HG02840 (cell line): ENCODE measurements around the gene ZNF613.
"Not testable (repeated sequence)": the region's sequence is repeated elsewhere in the genome, so short reads cannot be mapped to it uniquely, and the experiment has no call there.

Experiments
- ATAC-seq: cut with Tn5 transposase; IDR thresholded peaks from one replicate; pipeline ENCODE4 v1.9.1; 2021; ENCODE audit warnings: mild to moderate bottlenecking, moderate library complexity, moderate number of reproducible peaks; ENCODE audit not compliant: unreplicated experiment, low FRiP score

Gene ZNF613

GRCh38 chr19:51931921-51932320 lies 4.6 kb downstream of the ZNF613 start:
- no peak for ATAC-seq

DNA sequence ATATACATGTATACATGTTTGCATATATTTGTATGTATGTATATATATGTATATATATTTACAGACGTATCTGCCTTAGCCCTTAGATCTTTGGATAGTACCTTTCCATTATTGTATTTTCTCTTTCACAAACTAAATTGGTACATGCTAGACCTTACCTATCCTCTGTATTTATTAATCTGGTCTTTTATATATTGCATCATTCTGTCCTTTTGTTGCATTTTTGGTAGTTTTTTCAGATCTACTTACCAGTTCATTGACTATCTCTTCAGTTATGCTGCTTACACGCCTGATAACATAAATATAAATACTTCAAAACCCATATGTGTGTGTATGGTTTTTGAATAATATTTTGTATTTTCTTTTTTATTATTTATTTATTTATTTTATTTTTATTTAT lies 11.7 kb downstream of the ZNF613 start:
- ATAC-seq: no peak

DNA sequence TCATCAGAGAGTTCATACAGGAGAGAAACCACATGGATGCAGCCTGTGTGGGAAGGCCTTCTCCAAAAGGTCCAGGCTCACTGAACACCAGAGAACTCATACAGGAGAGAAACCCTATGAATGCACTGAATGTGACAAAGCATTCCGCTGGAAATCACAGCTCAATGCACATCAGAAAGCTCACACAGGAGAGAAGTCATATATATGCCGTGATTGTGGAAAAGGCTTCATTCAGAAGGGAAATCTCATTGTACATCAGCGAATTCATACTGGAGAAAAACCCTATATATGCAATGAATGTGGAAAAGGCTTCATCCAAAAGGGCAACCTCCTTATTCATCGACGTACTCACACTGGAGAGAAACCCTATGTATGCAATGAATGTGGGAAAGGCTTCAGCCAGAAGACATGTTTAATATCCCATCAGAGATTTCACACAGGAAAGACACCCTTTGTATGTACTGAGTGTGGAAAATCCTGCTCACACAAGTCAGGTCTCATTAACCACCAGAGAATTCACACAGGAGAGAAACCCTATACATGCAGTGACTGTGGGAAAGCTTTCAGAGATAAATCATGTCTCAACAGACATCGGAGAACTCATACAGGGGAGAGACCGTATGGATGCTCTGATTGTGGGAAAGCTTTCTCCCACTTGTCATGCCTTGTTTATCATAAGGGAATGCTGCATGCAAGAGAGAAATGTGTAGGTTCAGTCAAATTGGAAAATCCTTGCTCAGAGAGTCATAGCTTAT lies 17.7 kb downstream of the ZNF613 start:
- ATAC-seq: no peak

DNA sequence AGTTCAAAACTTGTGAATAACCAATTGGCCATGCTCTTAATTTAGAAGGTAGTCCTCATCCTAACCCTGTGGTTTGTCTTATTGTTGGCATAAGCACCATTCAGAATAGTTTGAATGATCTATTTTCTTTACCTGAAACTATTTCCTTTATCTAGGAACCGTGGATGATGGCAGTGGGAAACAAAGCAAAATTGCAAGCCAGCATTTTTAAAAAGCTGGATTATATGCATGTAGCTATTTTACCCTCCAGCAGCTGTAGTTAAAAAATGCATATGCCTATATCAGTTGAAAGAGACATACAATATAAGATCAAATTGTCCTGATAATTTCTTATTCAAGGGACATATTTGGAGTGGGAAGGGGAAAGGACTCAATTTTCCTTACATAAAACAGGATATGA lies 19.3 kb downstream of the ZNF613 start:
- ATAC-seq: no peak

- no peak for ATAC-seq
Observed at GRCh38 chr19:51948975-51949374, 21.7 kb downstream of the ZNF613 start.

DNA sequence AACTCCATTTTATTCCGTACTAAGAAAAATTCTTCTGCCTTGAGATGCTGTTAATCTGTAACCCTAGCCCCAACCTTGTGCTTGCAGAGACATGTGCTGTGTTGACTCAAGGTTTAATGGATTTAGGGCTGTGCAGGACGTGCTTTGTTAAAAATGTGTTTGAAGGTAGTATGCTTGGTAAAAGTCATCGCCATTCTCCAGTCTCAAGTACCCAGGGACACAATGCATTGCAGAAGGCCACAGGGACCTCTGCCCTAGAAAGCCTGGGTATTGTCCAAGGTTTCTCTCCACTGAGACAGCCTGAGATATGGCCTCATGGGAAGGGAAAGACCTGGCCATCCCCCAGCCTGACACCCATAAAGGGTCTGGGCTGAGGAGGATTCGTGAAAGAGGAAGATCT lies 30.6 kb downstream of the ZNF613 start:
- ATAC-seq: not testable (repeated sequence)

DNA sequence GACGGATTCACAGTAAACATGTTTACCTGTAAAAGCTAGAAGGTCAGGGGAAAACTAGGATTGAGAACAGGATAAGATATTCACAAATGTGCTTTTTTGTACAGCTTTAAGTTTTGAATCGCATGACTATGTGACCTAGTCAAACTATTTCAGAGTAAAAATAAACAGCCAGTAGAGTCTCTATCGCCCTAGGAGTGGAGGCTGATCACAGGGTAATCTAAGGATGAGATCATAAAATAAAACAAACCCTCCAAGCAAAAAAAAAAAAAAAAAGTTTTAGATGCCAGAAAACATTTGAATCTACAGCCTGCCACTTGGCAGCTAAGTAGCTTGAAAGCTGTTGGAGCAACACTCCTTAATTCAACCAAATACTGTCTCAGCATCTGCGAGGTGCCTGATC lies 32.5 kb downstream of the ZNF613 start:
- no peak for ATAC-seq

- not testable (repeated sequence) for ATAC-seq
Observed at GRCh38 chr19:51960621-51961233, 33.5 kb downstream of the ZNF613 start.

DNA sequence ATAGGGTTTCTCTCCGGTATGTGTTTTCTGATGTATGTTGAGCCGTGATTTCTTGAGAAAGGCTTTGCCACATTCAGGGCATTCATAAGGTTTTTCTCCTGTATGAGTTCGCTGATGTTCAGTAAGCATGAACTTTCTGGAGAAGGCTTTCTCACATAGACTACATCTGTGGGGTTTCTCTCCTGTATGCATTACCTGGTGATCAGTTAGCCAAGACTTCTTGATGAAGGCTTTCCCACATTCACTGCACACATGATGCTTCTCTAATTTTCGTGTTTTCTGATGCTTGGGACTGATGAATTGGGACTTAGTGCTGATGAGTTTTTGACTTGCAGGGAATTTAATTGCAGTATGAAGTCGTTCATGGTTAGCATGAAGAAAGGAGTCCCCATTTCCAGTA lies 38.3 kb downstream of the ZNF613 start:
- no peak for ATAC-seq

DNA sequence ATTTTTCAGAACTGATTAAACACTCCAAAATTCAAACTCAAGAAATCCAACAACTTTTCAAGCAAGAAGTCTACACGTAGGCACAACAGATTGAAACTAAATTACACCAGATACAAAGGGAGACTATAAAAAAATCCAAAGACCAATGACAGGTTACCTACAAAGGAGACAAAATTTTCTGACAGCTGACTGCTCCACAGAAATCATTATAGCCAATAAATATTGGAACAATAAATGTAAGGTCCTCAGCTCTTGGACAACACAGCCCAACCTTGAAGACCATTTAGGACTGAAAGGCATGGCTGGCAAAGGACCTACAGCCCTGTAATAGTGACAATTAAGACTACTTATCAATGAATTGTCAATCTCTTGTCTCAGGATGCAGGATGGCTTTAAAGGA lies 43.4 kb downstream of the ZNF613 start:
- ATAC-seq: no peak

DNA sequence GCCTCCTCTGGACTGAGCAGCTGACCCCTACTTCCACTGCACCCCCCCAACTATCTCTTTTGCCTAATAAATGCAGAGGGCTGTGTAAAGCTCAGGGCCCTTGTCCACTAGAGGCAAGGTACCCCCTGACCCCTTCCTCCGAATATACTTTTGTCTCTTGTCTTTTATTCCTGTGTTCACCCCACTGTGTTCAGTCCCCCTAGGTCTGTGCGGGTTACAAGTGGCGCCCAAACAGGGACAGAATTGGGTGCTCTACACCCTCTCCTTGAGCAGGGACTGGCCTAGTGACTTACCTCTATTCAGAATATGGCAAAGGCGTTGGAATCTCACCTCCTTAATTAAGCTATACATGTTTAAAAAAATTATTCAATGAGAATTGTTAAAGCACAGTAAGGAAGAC lies 44.4 kb downstream of the ZNF613 start:
- ATAC-seq: no peak

- ATAC-seq: not testable (repeated sequence)
Observed at GRCh38 chr19:51975787-51976186, 48.5 kb downstream of the ZNF613 start.

GRCh38 chr19:51976852-51977251 lies 49.6 kb downstream of the ZNF613 start:
- ATAC-seq: no peak

- no peak for ATAC-seq
Observed at GRCh38 chr19:51977346-51977745, 50.1 kb downstream of the ZNF613 start.

DNA sequence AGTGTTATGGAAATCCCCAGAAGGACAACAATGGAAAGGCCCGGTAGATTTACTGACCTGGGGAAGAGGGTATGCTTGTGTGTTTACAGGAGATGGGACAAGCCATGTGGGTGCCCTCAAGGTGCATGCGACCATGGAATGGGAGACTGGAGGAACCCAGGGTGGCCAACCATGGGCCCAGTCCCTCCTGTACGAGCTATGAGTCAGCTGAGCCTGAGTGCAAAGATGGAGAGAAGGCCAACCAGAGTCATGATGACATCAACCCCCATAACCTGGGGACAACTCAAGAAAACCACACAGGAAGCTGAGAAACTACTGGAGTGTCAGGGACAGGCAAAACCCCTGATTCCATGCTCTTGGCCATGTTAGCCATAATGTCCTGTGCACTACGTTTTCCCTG lies 51.6 kb downstream of the ZNF613 start:
- no peak for ATAC-seq

- no peak for ATAC-seq
Observed at GRCh38 chr19:51980116-51980736, 53.0 kb downstream of the ZNF613 start.

- ATAC-seq: not testable (repeated sequence)
Observed at GRCh38 chr19:51980926-51981325, 53.7 kb downstream of the ZNF613 start.

GRCh38 chr19:51983361-51983760 lies 56.1 kb downstream of the ZNF613 start:
- no peak for ATAC-seq

- ATAC-seq: no peak
Observed at GRCh38 chr19:51986309-51987291, 59.3 kb downstream of the ZNF613 start, which contains the start of gene ZNF350. Gene ZNF350 (minus strand): TSS chr19:51986840. CDS start chr19:51974360, 12,480 bp downstream.

DNA sequence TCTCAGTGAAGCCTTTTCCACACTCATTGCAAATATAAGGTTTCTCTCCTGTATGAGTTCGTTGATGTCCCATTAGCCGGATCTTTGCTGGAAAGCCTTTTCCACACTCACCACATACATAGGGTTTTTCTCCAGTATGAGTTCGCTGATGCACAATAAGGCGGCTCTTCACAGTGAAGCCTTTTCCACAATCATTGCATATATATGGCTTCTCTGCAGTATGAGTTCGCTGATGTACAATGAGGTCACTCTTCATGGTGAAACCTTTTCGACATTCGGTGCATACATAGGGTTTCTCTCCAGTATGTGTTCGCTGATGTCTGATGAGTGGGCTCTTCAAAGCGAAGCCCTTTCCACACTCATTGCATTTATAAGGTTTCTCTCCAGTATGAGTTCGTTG lies 66.2 kb downstream of the ZNF613 start:
- no peak for ATAC-seq
